Keratinocyte (primary cell): ENCODE results near the gene EIF3B. TPM values are rescaled to one million over a fixed set of nuclear protein-coding genes. Genes with fewer than 3 reads are reported as not detected.

Experiments used
- DNase-seq: peaks from one replicate; pipeline ENCODE4 v3.0.0-alpha.2; 2011; ENCODE audit warnings: low read depth, missing footprints, low spot score
- FAIRE-seq: peaks from 2 replicates; lab custom pipeline; 2011; peaks lifted over from hg19 to GRCh38; lab: Jason Lieb, UNC
- H2AFZ ChIP-seq: 2 replicates; pipeline ENCODE4 v1.6.0; 2012; ENCODE audit warnings: low read length, control low read depth, inconsistent platforms; ENCODE audit not compliant: control insufficient read depth
- H3K27ac ChIP-seq: 2 replicates; pipeline ENCODE4 v1.5.1; 2011; ENCODE audit warnings: low read length; ENCODE audit not compliant: control insufficient read depth, insufficient read depth
- H3K27me3 ChIP-seq: 3 replicates; pipeline ENCODE4 v1.6.0; 2011; ENCODE audit warnings: low read length; ENCODE audit not compliant: control insufficient read depth, insufficient read depth; ENCODE audit errors: extremely low read depth
- H3K36me3 ChIP-seq, 2 experiments: 2 replicates in 1 of 2; 3 replicates in 1 of 2; pipeline ENCODE4 v1.5.1; 2011; ENCODE audit warnings: low read length in 2 of 2, mild to moderate bottlenecking in 1 of 2; ENCODE audit not compliant: control insufficient read depth in 2 of 2, insufficient read depth in 2 of 2; ENCODE audit errors: extremely low read depth in 1 of 2
- H3K4me1 ChIP-seq: 3 replicates; pipeline ENCODE4 v1.5.1; 2011; ENCODE audit warnings: low read length; ENCODE audit not compliant: control insufficient read depth, insufficient read depth; ENCODE audit errors: extremely low read depth
- H3K4me2 ChIP-seq: 3 replicates; pipeline ENCODE4 v1.6.0; 2011; ENCODE audit warnings: low read depth, low read length; ENCODE audit not compliant: control insufficient read depth, insufficient read depth; ENCODE audit errors: extremely low read depth
- H3K4me3 ChIP-seq, 3 experiments: fragments of 200-600 bp in 1 of 3; sonication (generic) in 1 of 3; 2 replicates in 2 of 3; 3 replicates in 1 of 3; pipeline ENCODE4 v1.5.1; 2011 to 2016; ENCODE audit warnings: low read length in 3 of 3, mild to moderate bottlenecking in 3 of 3, control low read depth in 2 of 3, inconsistent platforms in 1 of 3, low read depth in 1 of 3, mixed read lengths in 1 of 3, mixed run types in 1 of 3, moderate library complexity in 1 of 3; ENCODE audit not compliant: control insufficient read depth in 2 of 3, insufficient read depth in 2 of 3; ENCODE audit errors: extremely low read depth in 1 of 3
- H3K79me2 ChIP-seq: 2 replicates; pipeline ENCODE4 v1.6.0; 2012; ENCODE audit warnings: low read length; ENCODE audit not compliant: control insufficient read depth, insufficient read depth
- H3K9ac ChIP-seq: 3 replicates; pipeline ENCODE4 v1.6.0; 2011; ENCODE audit warnings: low read length; ENCODE audit not compliant: control insufficient read depth, insufficient read depth; ENCODE audit errors: extremely low read depth
- H3K9me1 ChIP-seq: 3 replicates; pipeline ENCODE4 v1.6.0; 2011; ENCODE audit warnings: low read length; ENCODE audit not compliant: control insufficient read depth, insufficient read depth; ENCODE audit errors: extremely low read depth
- H3K9me3 ChIP-seq: 2 replicates; pipeline ENCODE4 v1.5.1; 2012; ENCODE audit warnings: low read depth, low read length; ENCODE audit not compliant: control insufficient read depth
- H4K20me1 ChIP-seq: 3 replicates; pipeline ENCODE4 v1.6.0; 2011; ENCODE audit warnings: low read length; ENCODE audit not compliant: control insufficient read depth, insufficient read depth; ENCODE audit errors: extremely low read depth
- EZH2 ChIP-seq: IDR thresholded peaks from one replicate; pipeline ENCODE4 v1.6.1; 2012; ENCODE audit warnings: inconsistent platforms, mild to moderate bottlenecking, low read length, moderate library complexity
- dilution Hi-C: fragments of 300-500 bp; cut with MboI; formaldehyde crosslinking; loops from one replicate; pipeline ENCODE4 v1.7.0; 2020; ENCODE audit warnings: low sequenced_read_pairs; ENCODE audit not compliant: extremely low pct_ligation_motif_present
- polyA plus RNA-seq, 5 experiments: library from polyadenylated mRNA; depleted of rRNA in 3 of 5; stranded (reverse) in 3 of 5; stranded (forward) in 1 of 5; unstranded in 1 of 5; fragments of >200 nt; gene quantifications; 1 replicate in 1 of 5; 2 replicates in 3 of 5; 3 replicates in 1 of 5; pipeline versions ENCODE4 v1.2.1 to v1.2.3, GENCODE V29; 2011 to 2012; ENCODE audit warnings: missing spikeins in 2 of 5, low read depth in 1 of 5, low replicate concordance in 1 of 5
- TF ChIP-seq, protein P1 (sequence below), 3 experiments: IDR thresholded peaks in 1 of 3; conservative IDR thresholded peaks in 1 of 3; optimal IDR thresholded peaks in 1 of 3; 2 replicates in 2 of 3; 3 replicates in 1 of 3; pipeline versions ENCODE3 to v1.5.1; 2011; ENCODE audit warnings: low read length in 3 of 3, mild to moderate bottlenecking in 3 of 3, moderate library complexity in 2 of 3, control low read depth in 1 of 3, inconsistent platforms in 1 of 3; ENCODE audit not compliant: insufficient read depth in 2 of 3; ENCODE audit errors: extremely low read depth in 1 of 3

Gene EIF3B
- polyA plus RNA-seq, 1 donor (not counting 4 experiments of a cell fraction or from before 2014, with no cell fraction given) = 169 TPM

- no peak overlapping the region for H3K9ac ChIP-seq
- no peaks in the 10 kb centered on the region for H3K9me1 ChIP-seq
- no peak overlapping the region for H3K27ac ChIP-seq
- no peak overlapping the region for H3K4me2 ChIP-seq
- H3K4me1 ChIP-seq = peaks cover 9% of the 10 kb centered on the region
- FAIRE-seq (no peak), DNase-seq (no peak)
- no peak for TF ChIP-seq EZH2
- TF ChIP-seq, protein P1, sequence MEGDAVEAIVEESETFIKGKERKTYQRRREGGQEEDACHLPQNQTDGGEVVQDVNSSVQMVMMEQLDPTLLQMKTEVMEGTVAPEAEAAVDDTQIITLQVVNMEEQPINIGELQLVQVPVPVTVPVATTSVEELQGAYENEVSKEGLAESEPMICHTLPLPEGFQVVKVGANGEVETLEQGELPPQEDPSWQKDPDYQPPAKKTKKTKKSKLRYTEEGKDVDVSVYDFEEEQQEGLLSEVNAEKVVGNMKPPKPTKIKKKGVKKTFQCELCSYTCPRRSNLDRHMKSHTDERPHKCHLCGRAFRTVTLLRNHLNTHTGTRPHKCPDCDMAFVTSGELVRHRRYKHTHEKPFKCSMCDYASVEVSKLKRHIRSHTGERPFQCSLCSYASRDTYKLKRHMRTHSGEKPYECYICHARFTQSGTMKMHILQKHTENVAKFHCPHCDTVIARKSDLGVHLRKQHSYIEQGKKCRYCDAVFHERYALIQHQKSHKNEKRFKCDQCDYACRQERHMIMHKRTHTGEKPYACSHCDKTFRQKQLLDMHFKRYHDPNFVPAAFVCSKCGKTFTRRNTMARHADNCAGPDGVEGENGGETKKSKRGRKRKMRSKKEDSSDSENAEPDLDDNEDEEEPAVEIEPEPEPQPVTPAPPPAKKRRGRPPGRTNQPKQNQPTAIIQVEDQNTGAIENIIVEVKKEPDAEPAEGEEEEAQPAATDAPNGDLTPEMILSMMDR (optimal IDR thresholded peaks at IDR 0.05 in 1 of 3, IDR thresholded peaks at IDR 0.05 in 1 of 3, conservative IDR thresholded peaks at IDR 0.05 in 1 of 3; ENCODE audit: extremely low read depth in 1 of 3, insufficient read depth in 2 of 3, low read length in 3 of 3) = no peak
- no peak overlapping the region for H3K4me3 ChIP-seq
- no peaks in the 10 kb centered on the region for H3K9me3 ChIP-seq
- no peaks in the 10 kb centered on the region for H4K20me1 ChIP-seq
- H3K27me3 ChIP-seq = no peaks in the 10 kb centered on the region
- no peak overlapping the region for H2AFZ ChIP-seq
- no peaks in the 10 kb centered on the region for H3K36me3 ChIP-seq
- dilution Hi-C loops = no loop called here
- H3K79me2 ChIP-seq = no peaks in the 10 kb centered on the region
Measured at GRCh38 chr7:2405601-2406345, 51.1 kb downstream of the EIF3B start.

- no peaks in the 10 kb centered on the region for H4K20me1 ChIP-seq
- no peaks in the 10 kb centered on the region for H3K36me3 ChIP-seq
- H3K27ac ChIP-seq = no peak overlapping the region
- no peaks in the 10 kb centered on the region for H3K9me3 ChIP-seq
- dilution Hi-C loops = no loop called here
- H3K27me3 ChIP-seq = no peaks in the 10 kb centered on the region
- H3K4me1 ChIP-seq = no peaks in the 10 kb centered on the region
- H3K9ac ChIP-seq = no peak overlapping the region
- H2AFZ ChIP-seq = no peak overlapping the region
- TF ChIP-seq, protein P1 (optimal IDR thresholded peaks at IDR 0.05 in 1 of 3, IDR thresholded peaks at IDR 0.05 in 1 of 3, conservative IDR thresholded peaks at IDR 0.05 in 1 of 3; ENCODE audit: extremely low read depth in 1 of 3, insufficient read depth in 2 of 3, low read length in 3 of 3) = no peak
- TF ChIP-seq EZH2 = no peak
- H3K4me3 ChIP-seq = no peak overlapping the region
- no peaks in the 10 kb centered on the region for H3K9me1 ChIP-seq
- no peaks in the 10 kb centered on the region for H3K79me2 ChIP-seq
- DNase-seq (no peak), FAIRE-seq (no peak)
- H3K4me2 ChIP-seq = no peak overlapping the region
Measured at GRCh38 chr7:2409745-2410414, 55.3 kb downstream of the EIF3B start.
